T-helper 1 cell treated with Interleukin-12 subunit alpha and Interleukin-12 subunit beta and Interleukin-4 antibody, amounts not matched to agents 30 μg/mL and 1 μg/mL, for 36 hours (primary cell): ENCODE measurements around the gene PATZ1.
A peak's percentile ranks its signal among the peaks of the same experiment; 100 is the strongest.

Source experiments
- H3K27ac Mint-ChIP-seq: one replicate; pipeline ENCODE4 v1.8.0; 2021; ENCODE audit warnings: mild to moderate bottlenecking, mixed read lengths
- H3K27me3 Mint-ChIP-seq: one replicate; pipeline ENCODE4 v1.8.0; 2021; ENCODE audit warnings: low read depth, mixed read lengths
- H3K36me3 Mint-ChIP-seq: one replicate; pipeline ENCODE4 v1.8.0; 2021; ENCODE audit warnings: low read depth, mixed read lengths
- H3K4me1 Mint-ChIP-seq: one replicate; pipeline ENCODE4 v1.8.0; 2021; ENCODE audit warnings: low read depth, mixed read lengths
- H3K4me3 Mint-ChIP-seq: one replicate; pipeline ENCODE4 v1.8.0; 2021; ENCODE audit warnings: mild to moderate bottlenecking, moderate library complexity, mixed read lengths
- H3K9me3 Mint-ChIP-seq: one replicate; pipeline ENCODE4 v1.8.0; 2021; ENCODE audit warnings: mixed read lengths

Gene PATZ1

GRCh38 chr22:31305194-31305593 is 41.0 kb downstream of the PATZ1 start:
- Mint-ChIP-seq H3K36me3 (peaks cover 7% of the 10 kb centered on the region), H3K27ac (no peak overlapping the region)

GRCh38 chr22:31302537-31302936 is 43.6 kb downstream of the PATZ1 start:
- H3K27me3 Mint-ChIP-seq: peaks cover 8% of the 10 kb centered on the region
- H3K36me3 Mint-ChIP-seq: peaks cover 8% of the 10 kb centered on the region
- no peak overlapping the region for H3K4me3 Mint-ChIP-seq
- peaks cover 12% of the 10 kb centered on the region for H3K4me1 Mint-ChIP-seq
- no peak overlapping the region for H3K27ac Mint-ChIP-seq
- no peaks in the 10 kb centered on the region for H3K9me3 Mint-ChIP-seq

More at GRCh38 chr22:31305194-31305593, 41.0 kb downstream of the PATZ1 start:
- peaks cover 4% of the 10 kb centered on the region for H3K27me3 Mint-ChIP-seq
- H3K4me3 Mint-ChIP-seq: no peak overlapping the region
- peaks cover 23% of the 10 kb centered on the region for H3K4me1 Mint-ChIP-seq
- no peaks in the 10 kb centered on the region for H3K9me3 Mint-ChIP-seq

GRCh38 chr22:31302006-31302405 is 44.1 kb downstream of the PATZ1 start:
- H3K27me3 Mint-ChIP-seq: peaks cover 8% of the 10 kb centered on the region
- no peak overlapping the region for H3K4me3 Mint-ChIP-seq
- no peaks in the 10 kb centered on the region for H3K9me3 Mint-ChIP-seq
- H3K36me3 Mint-ChIP-seq: peaks cover 8% of the 10 kb centered on the region
- no peak overlapping the region for H3K27ac Mint-ChIP-seq
- peaks cover 11% of the 10 kb centered on the region for H3K4me1 Mint-ChIP-seq

GRCh38 chr22:31300896-31301295 is 45.2 kb downstream of the PATZ1 start:
- H3K4me1 Mint-ChIP-seq: peaks cover 14% of the 10 kb centered on the region

GRCh38 chr22:31295831-31296657 is 50.1 kb downstream of the PATZ1 start:
- Mint-ChIP-seq H3K27me3 (peaks cover 8% of the 10 kb centered on the region), H3K27ac (peak overlapping the region; percentile 29)

More at GRCh38 chr22:31300896-31301295, 45.2 kb downstream of the PATZ1 start:
- H3K27ac Mint-ChIP-seq: no peak overlapping the region
- H3K4me3 Mint-ChIP-seq: no peak overlapping the region
- no peaks in the 10 kb centered on the region for H3K9me3 Mint-ChIP-seq
- H3K27me3 Mint-ChIP-seq: peaks cover 8% of the 10 kb centered on the region
- peaks cover 8% of the 10 kb centered on the region for H3K36me3 Mint-ChIP-seq

GRCh38 chr22:31295360-31295759 is 50.8 kb downstream of the PATZ1 start:
- no peak overlapping the region for H3K27ac Mint-ChIP-seq
- H3K27me3 Mint-ChIP-seq: peaks cover 5% of the 10 kb centered on the region
- peaks cover 16% of the 10 kb centered on the region for H3K36me3 Mint-ChIP-seq
- no peaks in the 10 kb centered on the region for H3K9me3 Mint-ChIP-seq
- H3K4me1 Mint-ChIP-seq: peaks cover 35% of the 10 kb centered on the region
- peak overlapping the region; percentile 46 for H3K4me3 Mint-ChIP-seq

More at GRCh38 chr22:31295831-31296657, 50.1 kb downstream of the PATZ1 start:
- Mint-ChIP-seq H3K36me3 (peaks cover 12% of the 10 kb centered on the region), H3K9me3 (no peaks in the 10 kb centered on the region), H3K4me3 (peak overlapping the region; percentile 9), H3K4me1 (peaks cover 33% of the 10 kb centered on the region)

GRCh38 chr22:31292236-31292989 is 53.7 kb downstream of the PATZ1 start, which contains the start of gene PIK3IP1:
PIK3IP1 (minus strand) TSS chr22:31292488; CDS start chr22:31292344, 144 bp downstream.
- Mint-ChIP-seq H3K27ac (peak within 1 kb of the TSS; percentile 97), H3K27me3 (no peaks in the 10 kb centered on the region), H3K4me1 (peaks cover 61% of the 10 kb centered on the region), H3K4me3 (peak within 1 kb of the TSS; percentile 98), H3K9me3 (no peaks in the 10 kb centered on the region), H3K36me3 (peaks cover 39% of the 10 kb centered on the region)

GRCh38 chr22:31291481-31292235 is 54.5 kb downstream of the PATZ1 start:
- Mint-ChIP-seq H3K36me3 (peaks cover 40% of the 10 kb centered on the region), H3K27me3 (no peaks in the 10 kb centered on the region), H3K27ac (peak overlapping the region; percentile 97), H3K4me1 (peaks cover 64% of the 10 kb centered on the region), H3K9me3 (no peaks in the 10 kb centered on the region), H3K4me3 (peak overlapping the region; percentile 98)

- Mint-ChIP-seq H3K4me3 (peak overlapping the region; percentile 98), H3K9me3 (no peaks in the 10 kb centered on the region), H3K4me1 (peaks cover 65% of the 10 kb centered on the region), H3K27ac (peak overlapping the region; percentile 100), H3K27me3 (no peaks in the 10 kb centered on the region), H3K36me3 (peaks cover 45% of the 10 kb centered on the region)
These were observed 55.4 kb downstream of the PATZ1 start for GRCh38 chr22:31290494-31291471.

- peaks cover 66% of the 10 kb centered on the region for H3K4me1 Mint-ChIP-seq
- peak overlapping the region; percentile 92 for H3K4me3 Mint-ChIP-seq
- H3K27ac Mint-ChIP-seq: peak overlapping the region; percentile 100
- H3K36me3 Mint-ChIP-seq: peaks cover 56% of the 10 kb centered on the region
- H3K9me3 Mint-ChIP-seq: no peaks in the 10 kb centered on the region
- H3K27me3 Mint-ChIP-seq: no peaks in the 10 kb centered on the region
These were observed 56.8 kb downstream of the PATZ1 start for GRCh38 chr22:31289344-31289743.

GRCh38 chr22:31288496-31289240 is 57.5 kb downstream of the PATZ1 start:
- Mint-ChIP-seq H3K9me3 (no peaks in the 10 kb centered on the region), H3K36me3 (peaks cover 58% of the 10 kb centered on the region), H3K4me1 (peaks cover 65% of the 10 kb centered on the region), H3K27ac (peak overlapping the region; percentile 59), H3K27me3 (no peaks in the 10 kb centered on the region), H3K4me3 (peak overlapping the region; percentile 92)

GRCh38 chr22:31287818-31288495 is 58.2 kb downstream of the PATZ1 start:
- peaks cover 64% of the 10 kb centered on the region for H3K36me3 Mint-ChIP-seq
- peaks cover 65% of the 10 kb centered on the region for H3K4me1 Mint-ChIP-seq
- peak overlapping the region; percentile 89 for H3K27ac Mint-ChIP-seq
- peak overlapping the region; percentile 56 for H3K4me3 Mint-ChIP-seq
- H3K9me3 Mint-ChIP-seq: no peaks in the 10 kb centered on the region
- no peaks in the 10 kb centered on the region for H3K27me3 Mint-ChIP-seq
